WTC11 (cell line): Measurements from ENCODE around the gene PPM1G.

Source experiments
- CREM ChIP-seq: sonication (generic); formaldehyde crosslinking; IDR thresholded peaks from 2 replicates; pipeline ENCODE4 v1.8.1; 2022; ENCODE audit warnings: mild to moderate bottlenecking, missing genetic modification reagents, moderate library complexity
- CTCF ChIP-seq: fragments of 200-600 bp; IDR thresholded peaks from 2 replicates; pipeline ENCODE4 v1.8.0; 2022; ENCODE audit warnings: antibody characterized with exemption
- FOXP1 ChIP-seq: sonication (generic); formaldehyde crosslinking; IDR thresholded peaks from 2 replicates; pipeline ENCODE4 v1.8.0; 2022; ENCODE audit warnings: missing genetic modification reagents, mild to moderate bottlenecking, moderate library complexity, borderline replicate concordance
- JUN ChIP-seq: sonication (generic); formaldehyde crosslinking; IDR thresholded peaks from 2 replicates; pipeline ENCODE4 v1.8.0; 2023; ENCODE audit warnings: mild to moderate bottlenecking, missing genetic modification reagents
- NFATC4 ChIP-seq: fragments of 250-450 bp; sonication (Bioruptor Pico); IDR thresholded peaks from 2 replicates; pipeline ENCODE4 v1.9.0; 2021; ENCODE audit warnings: mild to moderate bottlenecking
- NR1H2 ChIP-seq: sonication (generic); formaldehyde crosslinking; IDR thresholded peaks from 2 replicates; pipeline ENCODE4 v1.9.0; 2021; ENCODE audit warnings: mild to moderate bottlenecking, moderate library complexity, missing genetic modification reagents
- PREB ChIP-seq: sonication (generic); formaldehyde crosslinking; IDR thresholded peaks from 2 replicates; pipeline ENCODE4 v1.8.1; 2022; ENCODE audit warnings: mild to moderate bottlenecking, missing genetic modification reagents, moderate library complexity, borderline replicate concordance
- ZBTB43 ChIP-seq: sonication (generic); formaldehyde crosslinking; IDR thresholded peaks from 2 replicates; pipeline ENCODE4 v1.8.1; 2023; ENCODE audit warnings: mild to moderate bottlenecking, missing genetic modification reagents

GRCh38 chr2:27381577-27382181 lies 27.7 kb downstream of the PPM1G start:
- TF ChIP-seq JUN (CRISPR knock-in tag) (no peak), NR1H2 (CRISPR knock-in tag) (no peak), FOXP1 (no peak), CTCF (no peak), CREM (no peak), ZBTB43 (CRISPR knock-in tag) (no peak), NFATC4 (CRISPR knock-in tag) (no peak), PREB (CRISPR knock-in tag) (no peak)
